GM12864 (cell line): ENCODE data around the gene ASPG.

ENCODE experiments used
- DNase-seq: peaks from one replicate; pipeline ENCODE4 v3.0.0-alpha.2; 2011; ENCODE audit warnings: low read depth
- H3K4me3 ChIP-seq: 2 replicates; pipeline ENCODE4 v1.5.1; 2011; ENCODE audit warnings: mild to moderate bottlenecking, low read depth, low read length, control low read depth
- TF ChIP-seq, protein P1 (sequence below): IDR thresholded peaks from 2 replicates; pipeline ENCODE4 v1.5.1; 2011; ENCODE audit warnings: low read depth, mild to moderate bottlenecking, moderate library complexity, low read length, control low read depth, inconsistent platforms; ENCODE audit errors: missing control alignments

Gene ASPG

DNA sequence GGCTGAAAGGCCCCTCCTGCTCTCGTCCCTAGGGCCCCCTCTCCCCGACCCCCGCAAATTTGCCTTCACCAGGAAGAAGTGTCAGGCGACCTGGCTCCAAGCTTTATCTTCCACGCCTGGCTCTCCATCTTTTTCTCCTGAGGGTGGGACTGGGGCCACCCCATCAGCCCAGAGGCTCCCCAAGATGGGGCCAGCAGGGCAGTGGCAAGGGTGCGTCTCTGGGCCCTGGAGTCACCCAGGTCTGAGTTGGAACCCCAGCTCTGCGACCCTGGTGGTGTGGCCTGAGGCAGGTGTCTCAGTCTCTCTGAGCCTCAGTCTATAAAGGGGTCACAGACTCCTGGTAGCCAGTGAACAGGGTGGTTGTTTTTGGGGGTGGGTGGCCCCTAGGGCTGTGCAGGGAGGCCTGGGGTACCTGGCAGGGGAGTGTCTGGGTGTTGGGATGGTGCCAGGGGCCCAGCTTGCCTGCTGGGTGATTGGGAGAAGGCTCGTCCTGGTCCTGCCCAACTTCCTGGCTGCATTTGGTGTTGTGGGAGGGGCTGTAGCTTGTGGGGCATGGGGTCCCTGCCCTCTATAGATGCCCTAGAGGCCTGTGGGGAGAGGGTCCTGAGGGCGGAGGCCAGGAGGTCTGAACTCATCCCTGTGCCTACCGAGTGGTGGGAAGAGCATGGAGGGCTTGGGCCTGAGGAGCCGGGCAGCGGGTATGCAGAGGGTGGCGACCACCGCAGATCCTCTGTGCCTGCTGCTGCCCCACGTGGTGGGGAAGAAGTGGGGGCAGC is 60.5 kb downstream of the ASPG start:
- TF ChIP-seq, protein P1, sequence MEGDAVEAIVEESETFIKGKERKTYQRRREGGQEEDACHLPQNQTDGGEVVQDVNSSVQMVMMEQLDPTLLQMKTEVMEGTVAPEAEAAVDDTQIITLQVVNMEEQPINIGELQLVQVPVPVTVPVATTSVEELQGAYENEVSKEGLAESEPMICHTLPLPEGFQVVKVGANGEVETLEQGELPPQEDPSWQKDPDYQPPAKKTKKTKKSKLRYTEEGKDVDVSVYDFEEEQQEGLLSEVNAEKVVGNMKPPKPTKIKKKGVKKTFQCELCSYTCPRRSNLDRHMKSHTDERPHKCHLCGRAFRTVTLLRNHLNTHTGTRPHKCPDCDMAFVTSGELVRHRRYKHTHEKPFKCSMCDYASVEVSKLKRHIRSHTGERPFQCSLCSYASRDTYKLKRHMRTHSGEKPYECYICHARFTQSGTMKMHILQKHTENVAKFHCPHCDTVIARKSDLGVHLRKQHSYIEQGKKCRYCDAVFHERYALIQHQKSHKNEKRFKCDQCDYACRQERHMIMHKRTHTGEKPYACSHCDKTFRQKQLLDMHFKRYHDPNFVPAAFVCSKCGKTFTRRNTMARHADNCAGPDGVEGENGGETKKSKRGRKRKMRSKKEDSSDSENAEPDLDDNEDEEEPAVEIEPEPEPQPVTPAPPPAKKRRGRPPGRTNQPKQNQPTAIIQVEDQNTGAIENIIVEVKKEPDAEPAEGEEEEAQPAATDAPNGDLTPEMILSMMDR = no peak
- no peak overlapping the region for H3K4me3 ChIP-seq
- DNase-seq = no peak

DNA sequence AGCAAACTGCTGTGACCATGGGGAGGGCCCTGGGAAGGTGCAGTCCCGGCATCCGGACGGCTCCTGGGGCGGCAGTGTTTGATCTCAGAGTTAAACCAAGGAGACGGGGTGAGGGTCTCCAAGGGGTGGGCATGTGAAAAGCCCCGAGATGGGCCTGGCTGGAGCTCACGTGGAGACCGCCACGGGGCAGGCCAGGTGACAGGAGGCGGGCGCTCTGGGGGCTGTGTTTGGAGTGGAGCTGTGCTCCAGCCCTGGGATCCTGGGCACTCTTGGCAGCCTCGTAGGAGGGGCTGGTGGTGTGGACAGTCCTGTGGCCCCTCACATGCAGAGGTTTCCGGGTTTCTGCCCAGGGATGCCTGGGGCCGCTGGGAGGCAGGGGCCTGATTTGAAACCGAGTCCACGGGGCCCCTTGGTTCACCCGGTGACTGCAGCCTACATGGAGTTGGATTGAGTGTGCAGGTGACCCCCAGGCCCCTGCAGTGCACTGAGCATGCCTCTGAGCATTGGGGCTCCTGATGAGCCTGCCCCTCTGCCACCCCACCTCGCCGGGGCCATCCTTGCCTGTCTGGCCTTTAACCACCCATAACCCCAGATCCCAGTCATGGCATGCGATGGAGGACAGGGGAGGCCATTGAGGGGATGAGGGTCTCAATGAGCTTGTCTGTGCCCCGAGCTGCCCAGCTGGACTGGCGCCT is 61.3 kb downstream of the ASPG start:
- H3K4me3 ChIP-seq = no peak overlapping the region
- no peak for DNase-seq
- TF ChIP-seq, protein P1 = no peak

DNA sequence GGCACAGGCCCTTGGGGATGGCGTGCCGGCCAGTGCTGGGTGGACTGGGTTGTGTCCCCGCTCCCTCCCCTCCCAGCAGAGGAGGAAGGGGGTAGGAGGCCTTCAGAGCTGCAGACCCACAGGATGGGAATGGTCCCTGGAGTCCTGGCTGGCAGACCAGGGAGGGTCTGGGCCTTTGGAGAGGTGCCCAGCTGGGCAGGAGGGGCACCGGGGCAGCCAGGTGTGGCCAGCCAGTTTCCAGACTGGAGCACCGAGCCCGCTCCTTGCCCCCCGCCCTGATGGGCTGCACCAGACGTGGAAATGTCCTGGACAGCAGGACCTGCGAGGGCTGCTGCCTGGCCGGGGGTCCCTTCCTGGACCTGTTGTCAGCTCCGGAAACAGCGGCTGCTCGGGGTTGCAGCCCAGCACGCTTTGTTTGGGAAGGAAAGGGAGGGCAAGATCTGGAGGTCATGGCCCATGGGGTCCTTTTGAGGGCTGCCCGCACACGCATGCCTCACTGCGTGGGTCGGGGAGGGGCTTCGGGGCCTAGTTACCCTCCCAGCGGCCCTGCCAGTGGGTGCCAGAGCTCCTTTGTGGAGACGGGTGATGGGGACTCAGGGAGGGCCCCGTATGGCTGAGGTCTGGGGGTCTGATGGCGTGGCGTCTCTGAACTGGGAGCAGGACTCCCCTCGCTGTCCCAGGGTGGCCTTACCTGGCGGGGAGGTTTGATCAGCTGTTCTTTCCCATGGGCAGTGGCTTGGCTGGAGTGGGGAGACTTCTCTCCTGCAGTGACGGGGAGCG is 62.0 kb downstream of the ASPG start:
- no peak for DNase-seq
- no peak overlapping the region for H3K4me3 ChIP-seq
- TF ChIP-seq, protein P1 = no peak

DNA sequence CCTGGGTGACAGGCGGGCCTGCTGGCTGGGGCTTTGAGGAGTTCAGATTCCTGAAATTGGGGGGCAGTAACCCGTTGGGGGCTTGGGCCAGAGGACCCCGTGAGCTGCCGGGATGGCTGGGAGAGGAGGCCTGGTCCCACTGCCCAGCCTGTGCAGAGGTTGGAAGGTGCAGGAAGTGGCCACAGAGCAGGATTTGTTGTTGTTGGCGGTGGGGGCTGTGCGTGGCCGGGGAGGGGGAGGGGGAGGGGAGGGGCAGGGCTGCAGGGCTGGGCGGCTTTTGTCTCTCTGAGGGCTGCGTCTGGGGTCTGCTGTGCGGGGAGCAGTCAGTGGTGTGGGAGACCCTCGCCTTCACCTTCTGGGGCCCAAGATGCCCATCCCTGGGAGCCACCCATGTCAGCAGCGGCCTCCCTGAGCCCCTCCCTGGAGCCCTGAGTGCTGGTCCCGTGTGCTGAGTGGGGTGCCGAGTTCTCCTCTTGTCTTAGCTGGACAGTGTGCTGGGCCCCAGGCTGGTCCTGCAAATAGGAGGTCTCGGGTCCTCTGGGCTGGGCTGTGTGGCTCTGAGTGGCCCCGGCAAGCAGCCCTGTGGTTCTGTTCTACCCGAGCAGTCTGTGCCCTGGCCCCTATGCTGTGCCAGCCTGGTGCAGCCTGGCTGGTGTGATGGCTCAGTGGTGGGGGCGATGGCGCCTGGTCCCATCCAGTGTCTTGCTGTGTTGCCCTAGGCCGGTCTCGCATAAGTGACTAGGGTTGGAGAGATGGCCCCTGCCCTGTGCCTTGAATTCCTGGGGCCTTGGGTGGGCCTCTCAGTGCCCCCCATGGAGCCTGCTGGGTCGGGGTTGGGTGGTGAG is 63.2 kb downstream of the ASPG start:
- TF ChIP-seq, protein P1 = no peak
- H3K4me3 ChIP-seq = no peak overlapping the region
- DNase-seq = no peak

DNA sequence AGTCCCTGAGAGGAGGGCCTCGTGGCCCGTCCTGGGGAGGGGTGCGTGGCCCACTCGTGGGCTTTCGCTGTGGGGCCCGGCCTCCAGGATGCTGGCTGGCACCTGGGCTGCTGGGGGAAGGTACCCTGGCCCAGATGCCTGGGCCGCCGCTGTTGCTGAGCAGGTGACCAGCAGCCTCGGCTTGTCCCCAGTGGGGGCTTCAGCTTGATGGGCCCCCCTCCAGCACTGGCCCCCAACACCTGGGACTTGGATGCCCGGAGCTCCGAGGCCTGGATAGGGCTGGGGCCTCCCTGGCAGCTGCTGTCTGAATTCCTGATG is 63.7 kb downstream of the ASPG start:
- no peak for DNase-seq
- TF ChIP-seq, protein P1 = no peak
- no peak overlapping the region for H3K4me3 ChIP-seq

DNA sequence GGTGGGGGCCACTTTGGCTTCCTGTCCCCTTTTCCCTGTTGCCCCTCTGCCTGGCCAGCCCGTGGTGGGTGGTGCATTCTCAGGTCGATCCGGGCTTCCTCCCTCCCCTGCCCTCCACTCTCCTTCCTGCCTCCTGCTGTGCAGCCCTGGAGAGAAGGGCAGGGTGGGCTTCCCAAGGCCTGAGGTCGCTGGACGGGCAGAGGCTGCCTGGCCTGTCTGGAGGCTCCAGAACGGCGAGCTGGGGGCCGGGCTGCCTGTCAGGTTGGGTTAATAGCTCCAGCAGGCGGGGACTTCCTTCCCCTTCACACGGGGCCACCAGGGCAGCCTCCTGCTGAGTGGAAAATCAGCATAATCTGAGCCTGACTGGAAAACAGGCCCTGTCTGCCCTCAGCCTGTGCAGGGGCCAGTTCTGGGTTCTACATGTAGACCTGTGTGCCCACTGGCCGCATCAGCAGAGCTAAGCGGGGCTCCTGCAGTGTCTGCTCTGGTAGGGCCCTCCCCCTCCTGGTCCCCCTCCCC is 64.2 kb downstream of the ASPG start:
- no peak for DNase-seq
- no peak overlapping the region for H3K4me3 ChIP-seq
- TF ChIP-seq, protein P1 = no peak
